PC-9 (cell line): ENCODE results near the gene NELL1. TPM values are rescaled to one million over a fixed set of nuclear protein-coding genes. Genes with fewer than 3 reads are reported as not detected.

Experiments used
- BruUV-seq: library from RNA; stranded (reverse); fragments of 400-500 nt; replicated peaks from 2 replicates; lab custom pipeline; 2021; lab: Mats Ljungman, UMichigan
- CTCF ChIA-PET: fragments of 300-600 bp; sonication (Branson Sonifier 250); formaldehyde crosslinking; loops from one replicate; lab custom pipeline; 2022; ENCODE audit warnings: antibody characterized with exemption; lab: Charles Lee
- POLR2A ChIA-PET: fragments of 300-600 bp; sonication (Branson Sonifier 250); formaldehyde crosslinking; loops from one replicate; lab custom pipeline; 2022; ENCODE audit warnings: antibody characterized with exemption; ENCODE audit not compliant: unreplicated experiment; lab: Charles Lee
- DNase-seq, 2 experiments: peaks; one replicate each; pipeline versions ENCODE4 v3.0.0 to v3.0.0-alpha.2; 2015 to 2022; ENCODE audit warnings: mixed read lengths in 1 of 2
- H2AFZ ChIP-seq: fragments of 200-600 bp; sonication (generic); 2 replicates; pipeline ENCODE4 v1.8.1; 2017; ENCODE audit warnings: antibody characterized with exemption
- H3F3A ChIP-seq: fragments of 200-600 bp; sonication (generic); 2 replicates; pipeline ENCODE4 v1.8.1; 2017; ENCODE audit warnings: antibody characterized with exemption, mild to moderate bottlenecking, low read depth; ENCODE audit not compliant: insufficient read depth
- H3K27ac ChIP-seq: fragments of 200-600 bp; sonication (generic); 2 replicates; pipeline ENCODE4 v1.6.1; 2016; ENCODE audit warnings: mixed run types
- H3K27me3 ChIP-seq: fragments of 200-600 bp; sonication (generic); 2 replicates; pipeline ENCODE4 v1.6.1; 2016; ENCODE audit warnings: low read depth, mixed run types; ENCODE audit not compliant: insufficient read depth
- H3K36me3 ChIP-seq: fragments of 200-600 bp; sonication (generic); 2 replicates; pipeline ENCODE4 v1.6.1; 2016; ENCODE audit warnings: low read depth, mixed run types
- H3K4me1 ChIP-seq: fragments of 200-600 bp; sonication (generic); replicated peaks from 2 replicates; pipeline ENCODE4 v1.6.1; 2016; ENCODE audit warnings: mixed run types; ENCODE audit not compliant: insufficient read depth
- H3K4me2 ChIP-seq: fragments of 200-600 bp; sonication (generic); 2 replicates; pipeline ENCODE4 v1.6.1; 2017; ENCODE audit warnings: mixed run types
- H3K4me3 ChIP-seq: fragments of 200-600 bp; sonication (generic); 2 replicates; pipeline ENCODE4 v1.6.1; 2016; ENCODE audit warnings: mixed run types
- H3K79me2 ChIP-seq: fragments of 200-600 bp; sonication (generic); 2 replicates; pipeline ENCODE4 v1.6.1; 2017; ENCODE audit warnings: low read depth, mixed run types
- H3K9me2 ChIP-seq: fragments of 200-600 bp; sonication (generic); 2 replicates; pipeline ENCODE4 v1.8.1; 2017; ENCODE audit warnings: mild to moderate bottlenecking; ENCODE audit not compliant: insufficient read depth
- H3K9me3 ChIP-seq: fragments of 200-600 bp; sonication (generic); 2 replicates; pipeline ENCODE4 v1.8.1; 2016; ENCODE audit warnings: low read depth; ENCODE audit not compliant: insufficient read depth
- H4K20me1 ChIP-seq: fragments of 200-600 bp; sonication (generic); 2 replicates; pipeline ENCODE4 v1.8.1; 2017; ENCODE audit not compliant: insufficient read depth
- CTCF ChIP-seq: fragments of 200-600 bp; sonication (generic); conservative IDR thresholded peaks from 2 replicates; pipeline ENCODE4 v1.6.1; 2017; ENCODE audit warnings: mixed run types, antibody characterized with exemption, mild to moderate bottlenecking, moderate library complexity
- EZH2 ChIP-seq: fragments of 200-600 bp; sonication (generic); IDR thresholded peaks from 2 replicates; pipeline ENCODE4 v1.8.0; 2017; ENCODE audit warnings: antibody characterized with exemption, low read depth
- intact Hi-C: fragments of 100-400 bp; cut with micrococcal nuclease; formaldehyde crosslinking; loops from one replicate; pipeline ENCODE4 v1.10.0; 2022; ENCODE audit not compliant: unreplicated experiment
- total RNA-seq: library from RNA; stranded (reverse); gene quantifications from 2 replicates; pipeline ENCODE4 v1.2.3, GENCODE V29; 2021

The NELL1 gene
- total RNA-seq, 1 experiment from 2014 or later, result not detected

DNA sequence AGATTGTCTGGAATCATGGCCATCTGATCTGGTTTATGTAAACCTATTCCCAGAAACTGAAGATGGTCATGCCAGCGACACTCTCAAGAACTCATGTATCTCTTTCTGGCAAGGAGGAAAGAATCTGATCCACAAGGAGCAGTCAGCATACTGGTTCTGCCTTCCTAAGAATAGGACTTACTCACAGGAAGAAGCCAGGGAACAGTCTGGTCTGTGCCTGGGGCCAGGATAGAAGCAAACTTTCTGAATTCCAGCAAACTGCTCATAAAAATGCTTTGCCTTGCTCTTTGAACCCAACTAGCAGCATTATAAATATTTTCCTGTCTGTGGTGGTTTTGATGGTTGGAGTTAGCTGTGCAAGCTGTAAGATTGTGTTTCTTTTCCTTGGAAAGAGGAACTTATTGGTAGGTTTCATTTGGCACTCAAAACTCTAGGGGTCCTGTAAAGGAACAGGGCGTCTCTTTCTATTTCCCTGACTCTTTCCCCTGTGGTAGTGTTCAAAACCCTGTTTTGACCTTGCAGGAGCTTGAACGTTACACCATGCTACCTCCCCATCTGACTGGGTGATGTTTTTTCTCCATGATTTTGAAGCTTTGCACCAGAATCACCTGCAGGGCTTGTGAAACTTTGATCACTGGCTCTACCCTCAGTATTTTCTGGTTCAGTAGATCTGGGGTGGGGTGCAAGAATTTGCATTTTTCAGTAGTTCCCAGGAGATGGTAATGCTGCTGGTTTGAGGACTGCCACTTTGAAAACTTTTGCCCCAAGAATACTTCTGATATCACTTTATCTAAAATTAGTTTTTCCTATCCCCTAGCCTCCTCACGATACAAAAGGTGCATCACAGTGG lies 895.7 kb downstream of the NELL1 start:
- no TSS peak for BruUV-seq
- Histone ChIP-seq H3K79me2 (no peaks in the 10 kb centered on the region), H3F3A (no peaks in the 10 kb centered on the region), H4K20me1 (no peaks in the 10 kb centered on the region; the same call in 1 of the 2 replicates), H3K4me2 (no peak overlapping the region), H3K4me3 (no peak overlapping the region), H2AFZ (no peak overlapping the region), H3K9me3 (no peaks in the 10 kb centered on the region), H3K27ac (no peak overlapping the region), H3K4me1 (no peaks in the 10 kb centered on the region), H3K36me3 (no peaks in the 10 kb centered on the region), H3K9me2 (no peaks in the 10 kb centered on the region), H3K27me3 (no peaks in the 10 kb centered on the region)
- intact Hi-C loops, result no loop called here
- CTCF ChIA-PET, result no interaction called here
- no peak for DNase-seq
- POLR2A ChIA-PET, result no interaction called here
- TF ChIP-seq EZH2 (no peak), CTCF (no peak)

GRCh38 chr11:21566521-21567117 lies 897.2 kb downstream of the NELL1 start:
- H3K4me1 ChIP-seq, result no peaks in the 10 kb centered on the region
- ChIA-PET POLR2A (no interaction called here), CTCF (no interaction called here)
- no peaks in the 10 kb centered on the region; the same call in 1 of the 2 replicates for H4K20me1 ChIP-seq
- no peak overlapping the region for H2AFZ ChIP-seq
- TF ChIP-seq EZH2 (no peak), CTCF (no peak)
- no peaks in the 10 kb centered on the region for H3K79me2 ChIP-seq
- no peaks in the 10 kb centered on the region for H3F3A ChIP-seq
- no peak for DNase-seq
- no peaks in the 10 kb centered on the region for H3K27me3 ChIP-seq
- no peak overlapping the region for H3K4me3 ChIP-seq
- H3K9me3 ChIP-seq, result no peaks in the 10 kb centered on the region
- no TSS peak for BruUV-seq
- no peaks in the 10 kb centered on the region for H3K36me3 ChIP-seq
- H3K27ac ChIP-seq, result no peak overlapping the region
- intact Hi-C loops, result no loop called here
- no peak overlapping the region for H3K4me2 ChIP-seq
- H3K9me2 ChIP-seq, result no peaks in the 10 kb centered on the region

DNA sequence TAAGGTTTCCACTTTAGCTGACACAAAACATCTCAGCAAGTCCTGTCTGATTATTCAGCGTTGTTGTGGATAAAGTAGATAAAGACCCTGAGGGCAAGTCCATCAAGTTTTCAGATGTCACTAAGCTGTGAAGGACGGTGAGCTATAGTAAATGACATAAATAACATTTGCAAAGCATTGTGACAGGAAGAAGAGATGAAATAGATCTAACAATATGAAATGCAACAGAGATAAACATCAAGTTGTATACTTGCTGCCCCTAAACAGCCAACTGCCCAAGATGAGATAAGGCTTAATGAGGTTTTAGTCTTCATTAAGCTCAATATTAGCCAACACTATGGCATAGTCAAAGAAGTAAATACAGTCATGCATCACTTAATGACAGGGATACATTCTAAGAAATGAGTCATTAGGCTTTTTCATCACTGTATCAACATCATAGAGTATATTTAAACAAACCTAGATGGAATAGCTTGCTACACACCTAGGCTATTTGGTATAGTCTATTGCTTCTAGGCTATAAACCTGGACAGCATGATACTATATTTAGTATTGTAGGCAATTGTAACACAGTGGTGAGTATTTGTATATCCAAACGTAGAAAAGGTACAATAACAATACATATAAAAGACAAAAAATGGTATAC lies 898.4 kb downstream of the NELL1 start:
- H3K36me3 ChIP-seq, result no peaks in the 10 kb centered on the region
- no peaks in the 10 kb centered on the region for H3K27me3 ChIP-seq
- POLR2A ChIA-PET, result no interaction called here
- no peaks in the 10 kb centered on the region for H3K9me3 ChIP-seq
- DNase-seq, result no peak
- no peaks in the 10 kb centered on the region for H4K20me1 ChIP-seq
- no peaks in the 10 kb centered on the region for H3K4me1 ChIP-seq
- H3K4me2 ChIP-seq, result no peak overlapping the region
- no TSS peak for BruUV-seq
- H3K27ac ChIP-seq, result no peak overlapping the region
- no peaks in the 10 kb centered on the region for H3F3A ChIP-seq
- H2AFZ ChIP-seq, result no peak overlapping the region
- no peak overlapping the region for H3K4me3 ChIP-seq
- no peaks in the 10 kb centered on the region for H3K9me2 ChIP-seq
- no peaks in the 10 kb centered on the region for H3K79me2 ChIP-seq
- CTCF ChIA-PET, result no interaction called here
- TF ChIP-seq CTCF (no peak), EZH2 (no peak)
- intact Hi-C loops, result no loop called here
